HEK293 (cell line): ENCODE results near the gene ARNT2.

Experiments
- CTCF ChIA-PET: fragments of 350-600 bp; formaldehyde crosslinking; extraction: SDS; loops from one replicate; lab custom pipeline; 2021; ENCODE audit warnings: antibody characterized with exemption; lab: Yijun Ruan, JAX
- POLR2A ChIA-PET: fragments of 300-600 bp; formaldehyde crosslinking; extraction: SDS; loops from one replicate; lab custom pipeline; 2020; ENCODE audit warnings: antibody characterized with exemption, inconsistent platforms; lab: Yijun Ruan, JAX
- H3K27ac ChIP-seq: fragments of 200-500 bp; sonication (Bioruptor generic); 2 replicates; pipeline ENCODE4 v1.5.1; 2014; ENCODE audit warnings: low read depth, low read length, control low read depth, inconsistent platforms; ENCODE audit errors: extremely low read depth
- H3K36me3 ChIP-seq, 2 experiments: fragments of 200-500 bp in 1 of 2; sonication (Bioruptor generic) in 1 of 2; 1 replicate in 1 of 2; 2 replicates in 1 of 2; pipeline ENCODE4 v1.5.1; 2014 to 2017; ENCODE audit warnings: inconsistent platforms in 2 of 2, low read length in 2 of 2; ENCODE audit not compliant: control insufficient read depth in 2 of 2, insufficient read depth in 1 of 2
- H3K4me1 ChIP-seq: fragments of 200-500 bp; sonication (Bioruptor generic); 2 replicates; pipeline ENCODE4 v1.5.1; 2014; ENCODE audit warnings: mild to moderate bottlenecking, low read length, inconsistent platforms; ENCODE audit not compliant: control insufficient read depth, insufficient read depth
- H3K4me3 ChIP-seq: 2 replicates; pipeline ENCODE4 v1.5.1; 2011; ENCODE audit warnings: low read depth, mild to moderate bottlenecking, control low read depth, low read length, moderate library complexity
- H3K9me3 ChIP-seq: fragments of 200-500 bp; sonication (Bioruptor generic); 2 replicates; pipeline ENCODE4 v1.5.1; 2014; ENCODE audit warnings: low read depth, low read length, inconsistent platforms; ENCODE audit not compliant: control insufficient read depth, insufficient read depth
- HOXD13 ChIP-seq: sonication (generic); formaldehyde crosslinking; IDR thresholded peaks from 2 replicates; pipeline ENCODE4 v1.8.0; 2022; ENCODE audit warnings: missing genetic modification reagents, borderline replicate concordance
- KLF1 ChIP-seq: fragments of 450-650 bp; formaldehyde crosslinking; IDR thresholded peaks from 2 replicates; pipeline ENCODE4 v1.5.1; 2016; ENCODE audit warnings: missing biosample characterization, missing genetic modification characterization
- PRDM1 ChIP-seq: fragments of 450-650 bp; formaldehyde crosslinking; IDR thresholded peaks from 2 replicates; pipeline ENCODE4; 2016; ENCODE audit warnings: missing biosample characterization, missing genetic modification characterization
- SETDB1 ChIP-seq: IDR thresholded peaks from one replicate; pipeline ENCODE4 v1.6.1; 2017; ENCODE audit warnings: mild to moderate bottlenecking, low read length, moderate library complexity, mixed read lengths; ENCODE audit not compliant: insufficient read length
- ZNF121 ChIP-seq: fragments of 450-650 bp; formaldehyde crosslinking; IDR thresholded peaks from 2 replicates; pipeline ENCODE4 v1.5.1; 2016; ENCODE audit warnings: missing biosample characterization, missing genetic modification characterization
- ZNF132 ChIP-seq: fragments of 450-650 bp; formaldehyde crosslinking; IDR thresholded peaks from 2 replicates; pipeline ENCODE4 v1.5.1; 2017; ENCODE audit warnings: missing biosample characterization, missing genetic modification characterization, borderline replicate concordance
- ZNF157 ChIP-seq: fragments of 450-650 bp; formaldehyde crosslinking; IDR thresholded peaks from 2 replicates; pipeline ENCODE4 v1.5.1; 2016; ENCODE audit warnings: missing biosample characterization, missing genetic modification characterization
- ZNF239 ChIP-seq: fragments of 450-650 bp; formaldehyde crosslinking; IDR thresholded peaks from 2 replicates; pipeline ENCODE4 v1.5.1; 2016; ENCODE audit warnings: missing biosample characterization, missing genetic modification characterization
- ZNF302 ChIP-seq: fragments of 450-650 bp; formaldehyde crosslinking; IDR thresholded peaks from 2 replicates; pipeline ENCODE4 v1.5.1; 2016; ENCODE audit warnings: missing biosample characterization, missing genetic modification characterization, low read depth
- ZNF311 ChIP-seq: fragments of 450-650 bp; formaldehyde crosslinking; IDR thresholded peaks from 2 replicates; pipeline ENCODE4 v1.5.1; 2017; ENCODE audit warnings: missing biosample characterization, missing genetic modification characterization, borderline replicate concordance
- ZNF354C ChIP-seq: fragments of 450-650 bp; formaldehyde crosslinking; IDR thresholded peaks from 2 replicates; pipeline ENCODE4 v1.5.1; 2016; ENCODE audit warnings: missing biosample characterization, missing genetic modification characterization, low read depth, borderline replicate concordance
- ZNF433 ChIP-seq: fragments of 450-650 bp; formaldehyde crosslinking; IDR thresholded peaks from 2 replicates; pipeline ENCODE4 v1.5.1; 2016; ENCODE audit warnings: missing biosample characterization, missing genetic modification characterization, low read depth
- ZNF560 ChIP-seq: fragments of 450-650 bp; formaldehyde crosslinking; IDR thresholded peaks from 2 replicates; pipeline ENCODE4 v1.5.1; 2017; ENCODE audit warnings: missing biosample characterization, missing genetic modification characterization, borderline replicate concordance
- ZNF600 ChIP-seq: fragments of 450-650 bp; formaldehyde crosslinking; IDR thresholded peaks from 2 replicates; pipeline ENCODE4 v1.5.1; 2016; ENCODE audit warnings: missing biosample characterization, missing genetic modification characterization
- ZNF623 ChIP-seq: fragments of 450-650 bp; formaldehyde crosslinking; IDR thresholded peaks from 2 replicates; pipeline ENCODE4 v1.5.1; 2016; ENCODE audit warnings: missing biosample characterization, missing genetic modification characterization
- ZNF692 ChIP-seq: fragments of 450-650 bp; formaldehyde crosslinking; IDR thresholded peaks from 2 replicates; pipeline ENCODE4 v1.5.1; 2016; ENCODE audit warnings: missing biosample characterization, missing genetic modification characterization
- ZNF785 ChIP-seq: fragments of 450-650 bp; formaldehyde crosslinking; IDR thresholded peaks from 2 replicates; pipeline ENCODE4 v1.5.1; 2016; ENCODE audit warnings: missing biosample characterization, missing genetic modification characterization
- TF ChIP-seq, protein P1 (sequence below): fragments of 450-650 bp; formaldehyde crosslinking; IDR thresholded peaks from 2 replicates; pipeline ENCODE4 v1.5.1; 2017; ENCODE audit warnings: missing biosample characterization, missing genetic modification characterization
- TF ChIP-seq, protein P2 (sequence below): fragments of 450-650 bp; formaldehyde crosslinking; IDR thresholded peaks from 2 replicates; pipeline ENCODE4 v1.5.1; 2016; ENCODE audit warnings: missing biosample characterization, missing genetic modification characterization
- TF ChIP-seq, protein P3 (sequence below): fragments of 450-650 bp; formaldehyde crosslinking; IDR thresholded peaks from 2 replicates; pipeline ENCODE4 v1.5.1; 2016; ENCODE audit warnings: missing biosample characterization, missing genetic modification characterization

The ARNT2 gene

GRCh38 chr15:80599359-80599758 lies 195.2 kb downstream of the ARNT2 start:
- POLR2A ChIA-PET, result no interaction called here
- CTCF ChIA-PET, result interaction anchor here (0.7 kb wide), 1 partner anchor 11 kb away, joined by 3 read pairs; no protein-coding TSS in a partner anchor

DNA sequence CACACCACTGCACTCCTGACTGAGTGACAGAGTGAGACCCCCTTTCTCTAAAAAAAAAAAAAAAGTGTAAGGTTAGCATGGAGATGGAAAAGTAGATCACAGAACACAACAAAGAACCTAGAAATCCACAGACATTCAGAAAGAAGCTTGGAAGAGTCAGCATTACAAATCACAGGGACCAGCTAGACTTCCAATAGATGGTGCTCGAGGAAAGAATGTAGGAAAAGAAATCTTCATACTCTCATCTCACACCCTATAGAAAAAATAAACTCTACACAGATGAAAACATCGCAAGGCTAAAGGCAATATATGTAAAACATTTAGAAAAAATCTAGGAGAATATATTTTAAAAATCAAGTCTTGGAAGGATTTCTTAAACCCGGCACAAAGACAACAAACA lies 196.4 kb downstream of the ARNT2 start:
- Histone ChIP-seq H3K9me3 (no peaks in the 10 kb centered on the region), H3K36me3 (no peaks in the 10 kb centered on the region), H3K4me3 (no peak overlapping the region), H3K27ac (no peak overlapping the region), H3K4me1 (no peaks in the 10 kb centered on the region)
- TF ChIP-seq SETDB1 (no peak), ZNF623 (tag by site-specific recombination) (no peak)
- ChIA-PET CTCF (interaction anchor here (0.7 kb wide), 1 partner anchor 145 kb away, joined by 3 read pairs; no protein-coding TSS in a partner anchor), POLR2A (no interaction called here)

More at GRCh38 chr15:80599359-80599758, 195.2 kb downstream of the ARNT2 start:
- Histone ChIP-seq H3K4me3 (no peak overlapping the region), H3K4me1 (no peaks in the 10 kb centered on the region)
- TF ChIP-seq KLF1 (tag by site-specific recombination) (no peak), ZNF600 (tag by site-specific recombination) (no peak), ZNF785 (no peak), PRDM1 (no peak), ZNF311 (tag by site-specific recombination) (no peak), ZNF132 (no peak), ZNF121 (tag by site-specific recombination) (no peak), ZNF239 (tag by site-specific recombination) (no peak), ZNF157 (tag by site-specific recombination) (no peak), ZNF433 (tag by site-specific recombination) (no peak), HOXD13 (CRISPR knock-in tag) (no peak), ZNF692 (no peak), ZNF354C (tag by site-specific recombination) (no peak), ZNF302 (tag by site-specific recombination) (no peak), ZNF560 (tag by site-specific recombination) (no peak)
- TF ChIP-seq, protein P1, sequence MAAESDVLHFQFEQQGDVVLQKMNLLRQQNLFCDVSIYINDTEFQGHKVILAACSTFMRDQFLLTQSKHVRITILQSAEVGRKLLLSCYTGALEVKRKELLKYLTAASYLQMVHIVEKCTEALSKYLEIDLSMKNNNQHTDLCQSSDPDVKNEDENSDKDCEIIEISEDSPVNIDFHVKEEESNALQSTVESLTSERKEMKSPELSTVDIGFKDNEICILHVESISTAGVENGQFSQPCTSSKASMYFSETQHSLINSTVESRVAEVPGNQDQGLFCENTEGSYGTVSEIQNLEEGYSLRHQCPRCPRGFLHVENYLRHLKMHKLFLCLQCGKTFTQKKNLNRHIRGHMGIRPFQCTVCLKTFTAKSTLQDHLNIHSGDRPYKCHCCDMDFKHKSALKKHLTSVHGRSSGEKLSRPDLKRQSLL, result no peak
- TF ChIP-seq, protein P2, sequence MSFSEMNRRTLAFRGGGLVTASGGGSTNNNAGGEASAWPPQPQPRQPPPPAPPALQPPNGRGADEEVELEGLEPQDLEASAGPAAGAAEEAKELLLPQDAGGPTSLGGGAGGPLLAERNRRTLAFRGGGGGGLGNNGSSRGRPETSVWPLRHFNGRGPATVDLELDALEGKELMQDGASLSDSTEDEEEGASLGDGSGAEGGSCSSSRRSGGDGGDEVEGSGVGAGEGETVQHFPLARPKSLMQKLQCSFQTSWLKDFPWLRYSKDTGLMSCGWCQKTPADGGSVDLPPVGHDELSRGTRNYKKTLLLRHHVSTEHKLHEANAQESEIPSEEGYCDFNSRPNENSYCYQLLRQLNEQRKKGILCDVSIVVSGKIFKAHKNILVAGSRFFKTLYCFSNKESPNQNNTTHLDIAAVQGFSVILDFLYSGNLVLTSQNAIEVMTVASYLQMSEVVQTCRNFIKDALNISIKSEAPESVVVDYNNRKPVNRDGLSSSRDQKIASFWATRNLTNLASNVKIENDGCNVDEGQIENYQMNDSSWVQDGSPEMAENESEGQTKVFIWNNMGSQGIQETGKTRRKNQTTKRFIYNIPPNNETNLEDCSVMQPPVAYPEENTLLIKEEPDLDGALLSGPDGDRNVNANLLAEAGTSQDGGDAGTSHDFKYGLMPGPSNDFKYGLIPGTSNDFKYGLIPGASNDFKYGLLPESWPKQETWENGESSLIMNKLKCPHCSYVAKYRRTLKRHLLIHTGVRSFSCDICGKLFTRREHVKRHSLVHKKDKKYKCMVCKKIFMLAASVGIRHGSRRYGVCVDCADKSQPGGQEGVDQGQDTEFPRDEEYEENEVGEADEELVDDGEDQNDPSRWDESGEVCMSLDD (tag by site-specific recombination), result no peak
- TF ChIP-seq, protein P3, sequence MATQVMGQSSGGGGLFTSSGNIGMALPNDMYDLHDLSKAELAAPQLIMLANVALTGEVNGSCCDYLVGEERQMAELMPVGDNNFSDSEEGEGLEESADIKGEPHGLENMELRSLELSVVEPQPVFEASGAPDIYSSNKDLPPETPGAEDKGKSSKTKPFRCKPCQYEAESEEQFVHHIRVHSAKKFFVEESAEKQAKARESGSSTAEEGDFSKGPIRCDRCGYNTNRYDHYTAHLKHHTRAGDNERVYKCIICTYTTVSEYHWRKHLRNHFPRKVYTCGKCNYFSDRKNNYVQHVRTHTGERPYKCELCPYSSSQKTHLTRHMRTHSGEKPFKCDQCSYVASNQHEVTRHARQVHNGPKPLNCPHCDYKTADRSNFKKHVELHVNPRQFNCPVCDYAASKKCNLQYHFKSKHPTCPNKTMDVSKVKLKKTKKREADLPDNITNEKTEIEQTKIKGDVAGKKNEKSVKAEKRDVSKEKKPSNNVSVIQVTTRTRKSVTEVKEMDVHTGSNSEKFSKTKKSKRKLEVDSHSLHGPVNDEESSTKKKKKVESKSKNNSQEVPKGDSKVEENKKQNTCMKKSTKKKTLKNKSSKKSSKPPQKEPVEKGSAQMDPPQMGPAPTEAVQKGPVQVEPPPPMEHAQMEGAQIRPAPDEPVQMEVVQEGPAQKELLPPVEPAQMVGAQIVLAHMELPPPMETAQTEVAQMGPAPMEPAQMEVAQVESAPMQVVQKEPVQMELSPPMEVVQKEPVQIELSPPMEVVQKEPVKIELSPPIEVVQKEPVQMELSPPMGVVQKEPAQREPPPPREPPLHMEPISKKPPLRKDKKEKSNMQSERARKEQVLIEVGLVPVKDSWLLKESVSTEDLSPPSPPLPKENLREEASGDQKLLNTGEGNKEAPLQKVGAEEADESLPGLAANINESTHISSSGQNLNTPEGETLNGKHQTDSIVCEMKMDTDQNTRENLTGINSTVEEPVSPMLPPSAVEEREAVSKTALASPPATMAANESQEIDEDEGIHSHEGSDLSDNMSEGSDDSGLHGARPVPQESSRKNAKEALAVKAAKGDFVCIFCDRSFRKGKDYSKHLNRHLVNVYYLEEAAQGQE (tag by site-specific recombination), result no peak
- TF ChIP-seq, all 188 proteins: peak for 0
- H3K9me3 ChIP-seq, result no peaks in the 10 kb centered on the region
- no peak overlapping the region for H3K27ac ChIP-seq
- H3K36me3 ChIP-seq, result no peaks in the 10 kb centered on the region
